Calu3 (cell line): ENCODE results near the gene CCDC158. TPM values are rescaled to one million over a fixed set of nuclear protein-coding genes. Genes with fewer than 3 reads are reported as not detected.
"Not testable (repeated sequence)": the region's sequence is repeated elsewhere in the genome, so short reads cannot be mapped to it uniquely, and the experiment has no call there.

Experiments
- BruUV-seq: library from RNA; stranded (reverse); fragments of 400-500 nt; replicated peaks from 2 replicates; lab custom pipeline; 2021; lab: Mats Ljungman, UMichigan
- CTCF ChIA-PET: fragments of 300-600 bp; sonication (Branson Sonifier 250); formaldehyde crosslinking; loops from one replicate; lab custom pipeline; 2022; ENCODE audit warnings: antibody characterized with exemption; lab: Charles Lee
- DNase-seq: peaks from one replicate; pipeline ENCODE4 v3.0.0; 2022
- H3K27ac Mint-ChIP-seq: one replicate; pipeline ENCODE4 v1.8.0; 2022; ENCODE audit warnings: mixed read lengths; ENCODE audit not compliant: unreplicated experiment
- H3K27me3 Mint-ChIP-seq: one replicate; pipeline ENCODE4 v1.8.0; 2022; ENCODE audit warnings: mixed read lengths; ENCODE audit not compliant: unreplicated experiment
- H3K36me3 Mint-ChIP-seq: one replicate; pipeline ENCODE4 v1.8.0; 2022; ENCODE audit warnings: mild to moderate bottlenecking, moderate library complexity, mixed read lengths; ENCODE audit not compliant: insufficient read depth, unreplicated experiment
- H3K4me1 Mint-ChIP-seq: one replicate; pipeline ENCODE4 v1.8.0; 2022; ENCODE audit warnings: mild to moderate bottlenecking, low read depth, mixed read lengths; ENCODE audit not compliant: unreplicated experiment
- H3K4me3 Mint-ChIP-seq: one replicate; pipeline ENCODE4 v1.8.0; 2022; ENCODE audit warnings: mild to moderate bottlenecking, low read depth, moderate library complexity, mixed read lengths; ENCODE audit not compliant: unreplicated experiment
- H3K9me3 Mint-ChIP-seq: one replicate; pipeline ENCODE4 v1.8.0; 2022; ENCODE audit warnings: low read depth, mixed read lengths; ENCODE audit not compliant: unreplicated experiment
- CTCF ChIP-seq: fragments of 200-600 bp; IDR thresholded peaks from one replicate; pipeline ENCODE4 v1.8.0; 2022; ENCODE audit warnings: antibody characterized with exemption; ENCODE audit not compliant: unreplicated experiment
- intact Hi-C: fragments of 100-400 bp; cut with micrococcal nuclease; formaldehyde crosslinking; loops from one replicate; pipeline ENCODE4 v1.10.0; 2022; ENCODE audit not compliant: unreplicated experiment
- total RNA-seq: library from RNA; stranded (reverse); gene quantifications from 2 replicates; pipeline ENCODE4 v1.2.3, GENCODE V29; 2022

Gene CCDC158
- total RNA-seq, 1 experiment from 2014 or later = not detected

GRCh38 chr4:76430519-76431388 is 9.8 kb upstream of the CCDC158 start:
- no peaks in the 10 kb centered on the region for H3K36me3 Mint-ChIP-seq
- H3K4me1 Mint-ChIP-seq = peaks cover 16% of the 10 kb centered on the region
- BruUV-seq = no TSS peak
- H3K9me3 Mint-ChIP-seq = no peaks in the 10 kb centered on the region
- CTCF ChIA-PET = interaction anchor here (0.7 to 3.7 kb wide), 7 partner anchors 17 to 599 kb away, joined by 3 to 34 read pairs (median 3); no protein-coding TSS in a partner anchor
- intact Hi-C loops = loop anchor here (1.0 to 10.0 kb wide), 2 partner anchors 75 to 314 kb away; no protein-coding TSS in a partner anchor
- H3K27ac Mint-ChIP-seq = no peak overlapping the region
- no peaks in the 10 kb centered on the region for H3K27me3 Mint-ChIP-seq
- DNase-seq = peak; percentile 15
- no peak overlapping the region for H3K4me3 Mint-ChIP-seq
- peak; percentile 36 for TF ChIP-seq CTCF

- no peaks in the 10 kb centered on the region for H3K9me3 Mint-ChIP-seq
- TF ChIP-seq CTCF = no peak
- no peak for DNase-seq
- CTCF ChIA-PET = no interaction called here
- H3K36me3 Mint-ChIP-seq = no peaks in the 10 kb centered on the region
- BruUV-seq = no TSS peak
- no peaks in the 10 kb centered on the region for H3K27me3 Mint-ChIP-seq
- H3K27ac Mint-ChIP-seq = no peak overlapping the region
- intact Hi-C loops = loop anchor here (10.0 kb wide), 1 partner anchor 315 kb away; no protein-coding TSS in a partner anchor
- H3K4me3 Mint-ChIP-seq = no peak overlapping the region
- H3K4me1 Mint-ChIP-seq = peaks cover 12% of the 10 kb centered on the region
Measured at GRCh38 chr4:76429636-76430035, 8.7 kb upstream of the CCDC158 start.

DNA sequence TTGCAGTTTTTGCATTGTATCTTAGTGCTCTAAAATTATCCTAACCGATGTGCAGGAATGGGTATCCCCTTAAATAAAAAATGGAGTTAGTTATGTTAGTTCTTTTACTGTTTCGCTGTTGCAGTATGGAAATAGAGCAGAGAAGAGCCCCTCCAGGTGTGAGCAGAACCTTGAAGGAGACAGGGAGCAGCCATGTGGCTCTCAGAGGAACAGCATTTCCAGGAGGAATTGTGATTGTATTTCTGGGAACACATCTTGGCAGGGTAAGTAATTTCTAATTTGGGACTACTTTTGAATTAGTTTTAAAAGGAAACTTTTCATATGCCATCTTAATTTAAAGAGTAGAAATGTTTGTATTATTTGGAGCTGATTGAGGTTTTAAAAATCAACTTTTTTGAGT is 5.3 kb upstream of the CCDC158 start:
- Mint-ChIP-seq H3K4me3 (no peak overlapping the region), H3K27ac (no peak overlapping the region), H3K36me3 (peaks cover 4% of the 10 kb centered on the region), H3K9me3 (no peaks in the 10 kb centered on the region), H3K4me1 (peaks cover 10% of the 10 kb centered on the region), H3K27me3 (no peaks in the 10 kb centered on the region)
- intact Hi-C loops = no loop called here
- DNase-seq = no peak
- no TSS peak for BruUV-seq
- CTCF ChIA-PET = no interaction called here
- no peak for TF ChIP-seq CTCF

- CTCF ChIA-PET, DNase-seq, BruUV-seq, H3K4me3 Mint-ChIP-seq, H3K27ac Mint-ChIP-seq, H3K9me3 Mint-ChIP-seq, intact Hi-C loops, H3K27me3 Mint-ChIP-seq: not testable (repeated sequence)
- Mint-ChIP-seq H3K36me3 (peaks cover 11% of the 10 kb centered on the region), H3K4me1 (peaks cover 10% of the 10 kb centered on the region)
Measured at GRCh38 chr4:76423159-76423558, 2.2 kb upstream of the CCDC158 start.
